OCI-LY1 (cell line): Measurements from ENCODE around the gene PRPS1.

Source experiments
- H2AFZ ChIP-seq: fragments of 200-600 bp; sonication (generic), shearing (Covaris generic); 2 replicates; pipeline ENCODE4 v1.6.0; 2014; ENCODE audit warnings: antibody characterized with exemption, mild to moderate bottlenecking, low read length
- H3F3A ChIP-seq: fragments of 200-600 bp; sonication (generic), shearing (Covaris generic); 2 replicates; pipeline ENCODE4 v1.6.0; 2014; ENCODE audit warnings: mild to moderate bottlenecking, antibody characterized with exemption, low read length, moderate library complexity; ENCODE audit not compliant: insufficient read depth
- H3K27ac ChIP-seq: fragments of 200-600 bp; sonication (generic); 2 replicates; pipeline ENCODE4 v1.5.1; 2014; ENCODE audit warnings: low read length, mixed run types, mild to moderate bottlenecking, low read depth; ENCODE audit not compliant: poor library complexity, severe bottlenecking
- H3K27me3 ChIP-seq: fragments of 200-600 bp; sonication (generic); 2 replicates; pipeline ENCODE4 v1.6.0; 2014; ENCODE audit warnings: antibody characterized with exemption, mild to moderate bottlenecking, low read length, moderate library complexity; ENCODE audit not compliant: insufficient read depth
- H3K36me3 ChIP-seq: fragments of 200-600 bp; sonication (generic); 2 replicates; pipeline ENCODE4 v1.6.1; 2014; ENCODE audit warnings: mild to moderate bottlenecking, antibody characterized with exemption, low read length, moderate library complexity, mixed read lengths; ENCODE audit not compliant: insufficient read depth
- H3K4me1 ChIP-seq: fragments of 200-600 bp; sonication (generic); 2 replicates; pipeline ENCODE4 v1.5.1; 2014; ENCODE audit warnings: mild to moderate bottlenecking, low read length, moderate library complexity; ENCODE audit not compliant: insufficient read depth, severe bottlenecking
- H3K4me2 ChIP-seq: fragments of 200-600 bp; sonication (generic), shearing (Covaris generic); 2 replicates; pipeline ENCODE4 v1.6.1; 2014; ENCODE audit warnings: low read length
- H3K4me3 ChIP-seq: fragments of 200-600 bp; sonication (generic); 2 replicates; pipeline ENCODE4 v1.5.1; 2014; ENCODE audit warnings: low read length, low read depth, mild to moderate bottlenecking, mixed read lengths; ENCODE audit not compliant: poor library complexity, severe bottlenecking
- H3K79me2 ChIP-seq: fragments of 200-600 bp; shearing (Covaris generic); 2 replicates; pipeline ENCODE4 v1.6.1; 2016; ENCODE audit warnings: mixed run types, low read length, mixed read lengths; ENCODE audit not compliant: insufficient read depth
- H3K9ac ChIP-seq: fragments of 200-600 bp; sonication (generic), shearing (Covaris generic); 2 replicates; pipeline ENCODE4 v1.6.1; 2014; ENCODE audit warnings: mild to moderate bottlenecking, low read length, mixed read lengths
- H3K9me2 ChIP-seq: fragments of 200-600 bp; sonication (generic), shearing (Covaris generic); 2 replicates; pipeline ENCODE4 v1.6.1; 2014; ENCODE audit warnings: low read depth, mild to moderate bottlenecking, low read length, mixed read lengths
- H3K9me3 ChIP-seq: fragments of 200-600 bp; shearing (Covaris generic); 2 replicates; pipeline ENCODE4 v1.6.1; 2014; ENCODE audit warnings: low read length, mixed read lengths
- H4K20me1 ChIP-seq: fragments of 200-600 bp; sonication (generic), shearing (Covaris generic); 2 replicates; pipeline ENCODE4 v1.6.0; 2016; ENCODE audit warnings: mild to moderate bottlenecking, low read length; ENCODE audit not compliant: insufficient read depth
- EZH2 ChIP-seq: fragments of 200-600 bp; sonication (generic), shearing (Covaris generic); IDR thresholded peaks from 2 replicates; pipeline ENCODE4 v1.8.0; 2017; ENCODE audit warnings: borderline replicate concordance, mixed run types, mild to moderate bottlenecking, antibody characterized with exemption, low read length, moderate library complexity, mixed read lengths
- TF ChIP-seq, protein P1 (sequence below): fragments of 200-600 bp; sonication (generic), shearing (Covaris generic); IDR thresholded peaks from 2 replicates; pipeline ENCODE4 v1.5.1; 2017; ENCODE audit warnings: mild to moderate bottlenecking, antibody characterized with exemption, low read length, moderate library complexity, mixed read lengths

Gene PRPS1

DNA sequence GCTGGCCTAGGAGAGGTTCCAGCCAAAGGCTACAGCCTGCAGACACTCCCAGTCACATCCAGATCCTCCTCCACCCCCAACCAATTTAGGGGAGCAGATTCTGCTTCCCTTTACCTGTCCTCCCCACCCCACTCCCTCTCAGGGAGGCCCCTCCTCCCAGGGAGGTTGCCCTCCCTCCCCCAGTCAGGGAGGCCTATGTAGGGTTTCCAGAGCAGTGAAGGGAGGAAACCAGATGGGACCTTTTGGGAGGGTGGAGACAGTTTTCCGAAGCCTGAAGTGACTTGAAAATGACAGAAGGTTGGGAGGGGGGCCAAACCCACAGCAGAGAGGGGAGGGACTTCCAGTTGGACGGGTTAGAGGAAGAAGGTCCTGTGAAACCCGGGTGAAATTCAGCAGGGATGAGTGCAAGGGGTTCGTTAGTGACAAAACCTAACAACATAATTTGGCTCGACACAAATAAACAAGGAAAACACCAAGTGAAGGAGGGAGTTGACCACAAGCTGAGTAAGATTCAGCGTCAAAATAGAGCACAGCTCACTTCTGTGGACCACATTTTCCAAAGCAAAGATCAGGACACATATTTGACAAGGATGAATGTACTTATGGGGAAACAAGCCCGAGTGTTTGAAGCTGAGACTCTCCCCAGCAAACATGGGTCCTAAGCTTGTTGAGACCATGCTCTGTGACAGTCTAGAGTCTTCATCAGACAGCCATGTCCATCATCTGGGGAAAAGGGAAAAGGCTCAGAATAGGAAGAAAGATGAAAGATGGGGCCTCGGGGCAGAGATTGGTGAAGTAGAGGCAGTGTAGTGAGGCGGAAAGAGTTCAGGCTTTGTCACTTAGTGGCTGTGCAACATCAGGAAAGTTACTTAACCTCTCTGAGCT is 46.4 kb downstream of the PRPS1 start:
- no peak for TF ChIP-seq EZH2
- TF ChIP-seq, protein P1, sequence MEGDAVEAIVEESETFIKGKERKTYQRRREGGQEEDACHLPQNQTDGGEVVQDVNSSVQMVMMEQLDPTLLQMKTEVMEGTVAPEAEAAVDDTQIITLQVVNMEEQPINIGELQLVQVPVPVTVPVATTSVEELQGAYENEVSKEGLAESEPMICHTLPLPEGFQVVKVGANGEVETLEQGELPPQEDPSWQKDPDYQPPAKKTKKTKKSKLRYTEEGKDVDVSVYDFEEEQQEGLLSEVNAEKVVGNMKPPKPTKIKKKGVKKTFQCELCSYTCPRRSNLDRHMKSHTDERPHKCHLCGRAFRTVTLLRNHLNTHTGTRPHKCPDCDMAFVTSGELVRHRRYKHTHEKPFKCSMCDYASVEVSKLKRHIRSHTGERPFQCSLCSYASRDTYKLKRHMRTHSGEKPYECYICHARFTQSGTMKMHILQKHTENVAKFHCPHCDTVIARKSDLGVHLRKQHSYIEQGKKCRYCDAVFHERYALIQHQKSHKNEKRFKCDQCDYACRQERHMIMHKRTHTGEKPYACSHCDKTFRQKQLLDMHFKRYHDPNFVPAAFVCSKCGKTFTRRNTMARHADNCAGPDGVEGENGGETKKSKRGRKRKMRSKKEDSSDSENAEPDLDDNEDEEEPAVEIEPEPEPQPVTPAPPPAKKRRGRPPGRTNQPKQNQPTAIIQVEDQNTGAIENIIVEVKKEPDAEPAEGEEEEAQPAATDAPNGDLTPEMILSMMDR: no peak
- no peaks in the 10 kb centered on the region for H3K79me2 ChIP-seq
- no peak overlapping the region for H3K27ac ChIP-seq
- H3K4me3 ChIP-seq: no peak overlapping the region
- no peak overlapping the region for H3K9ac ChIP-seq
- H3F3A ChIP-seq: no peaks in the 10 kb centered on the region
- no peaks in the 10 kb centered on the region for H4K20me1 ChIP-seq
- no peaks in the 10 kb centered on the region for H3K9me3 ChIP-seq
- peaks cover 20% of the 10 kb centered on the region for H3K4me1 ChIP-seq
- H3K9me2 ChIP-seq: no peaks in the 10 kb centered on the region
- H2AFZ ChIP-seq: no peak overlapping the region
- H3K4me2 ChIP-seq: no peak overlapping the region; the same call in 1 of the 2 replicates
- H3K27me3 ChIP-seq: no peaks in the 10 kb centered on the region
- H3K36me3 ChIP-seq: no peaks in the 10 kb centered on the region

DNA sequence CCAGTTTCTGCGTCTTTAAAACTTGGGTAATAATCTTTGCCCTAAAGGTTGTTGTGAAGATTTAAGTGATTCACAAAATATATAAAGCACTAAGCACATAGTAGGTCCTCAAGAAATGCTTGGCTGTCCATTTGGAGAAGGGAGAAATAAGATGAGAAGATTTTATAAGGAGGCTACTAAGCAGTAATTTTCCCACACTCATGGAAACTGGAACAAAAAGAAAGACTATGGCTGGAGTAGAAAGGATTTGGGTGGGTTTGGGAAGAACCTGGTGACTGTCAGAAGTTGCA is 47.0 kb downstream of the PRPS1 start:
- Histone ChIP-seq H3K79me2 (no peaks in the 10 kb centered on the region), H3K36me3 (no peaks in the 10 kb centered on the region), H3K9me3 (no peaks in the 10 kb centered on the region), H4K20me1 (no peaks in the 10 kb centered on the region), H3K9me2 (no peaks in the 10 kb centered on the region), H3F3A (no peaks in the 10 kb centered on the region), H3K9ac (no peak overlapping the region), H3K4me1 (peaks cover 20% of the 10 kb centered on the region), H3K27ac (no peak overlapping the region), H3K4me3 (no peak overlapping the region), H3K4me2 (no peak overlapping the region), H3K27me3 (no peaks in the 10 kb centered on the region), H2AFZ (no peak overlapping the region)
- no peak for TF ChIP-seq EZH2
- TF ChIP-seq, protein P1: no peak

DNA sequence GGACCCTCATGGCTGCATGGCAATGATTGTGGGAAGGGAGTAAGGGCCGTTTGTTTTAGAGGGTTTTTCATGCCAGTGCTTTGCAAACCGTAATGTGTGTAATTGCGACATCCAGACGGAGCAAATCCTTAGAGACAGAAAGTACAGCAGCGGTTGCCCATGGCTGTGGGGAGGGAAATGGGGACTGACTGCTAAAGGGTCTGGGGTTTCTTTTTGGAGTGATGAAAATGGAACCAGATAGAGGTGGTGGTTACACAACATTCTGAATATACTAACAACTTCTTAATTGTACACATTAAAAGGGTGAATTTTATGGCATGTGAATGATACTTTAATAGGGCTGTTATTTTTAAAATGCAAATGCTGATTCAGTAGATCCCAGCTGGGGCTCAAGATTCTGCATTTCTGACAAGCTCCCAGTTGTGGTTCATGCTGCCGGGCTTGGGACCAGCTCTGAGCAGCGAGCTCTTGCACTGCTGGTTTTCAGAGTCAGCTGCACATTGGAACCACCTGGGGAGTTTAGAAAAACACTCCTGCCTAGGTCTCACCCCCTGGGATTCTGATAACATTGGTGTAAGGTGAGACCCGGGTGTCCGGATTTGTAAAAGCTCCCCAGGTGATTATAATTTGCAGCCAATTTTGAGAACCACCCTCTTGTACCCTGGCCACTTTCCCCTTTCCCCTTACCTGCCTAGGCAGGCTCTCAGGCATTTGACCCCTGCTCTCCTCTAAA is 47.7 kb downstream of the PRPS1 start:
- Histone ChIP-seq H3K9ac (no peak overlapping the region), H3K79me2 (no peaks in the 10 kb centered on the region), H3K4me2 (no peak overlapping the region), H3K9me3 (no peaks in the 10 kb centered on the region), H3K4me1 (peaks cover 20% of the 10 kb centered on the region), H3K27ac (no peak overlapping the region), H4K20me1 (no peaks in the 10 kb centered on the region), H3K36me3 (no peaks in the 10 kb centered on the region), H3K9me2 (no peaks in the 10 kb centered on the region), H3K4me3 (no peak overlapping the region), H3K27me3 (no peaks in the 10 kb centered on the region), H2AFZ (no peak overlapping the region), H3F3A (no peaks in the 10 kb centered on the region)
- TF ChIP-seq EZH2: no peak
